H1 (cell line): ENCODE data around the gene TMEM145. TPM values are rescaled to one million over a fixed set of nuclear protein-coding genes. Genes with fewer than 3 reads are reported as not detected.

Experiments
- CTCF ChIA-PET: fragments of 300-600 bp; sonication (Branson Sonifier 250); formaldehyde crosslinking; loops from one replicate; lab custom pipeline; 2021; ENCODE audit not compliant: partially characterized antibody; lab: Charles Lee
- POLR2A ChIA-PET: fragments of 300-600 bp; sonication (Branson Sonifier 250); formaldehyde crosslinking; loops from one replicate; lab custom pipeline; 2021; ENCODE audit warnings: inconsistent platforms; ENCODE audit not compliant: partially characterized antibody; lab: Charles Lee
- DNase-seq, 2 experiments: peaks; one replicate each; pipeline versions ENCODE4 v3.0.0 to v3.0.0-alpha.2; 2010 to 2022; ENCODE audit warnings: low spot score in 2 of 2, low read depth in 1 of 2, mixed read lengths in 1 of 2
- FAIRE-seq: peaks from 2 replicates; lab custom pipeline; 2011; peaks lifted over from hg19 to GRCh38; lab: Jason Lieb, UNC
- H2AFZ ChIP-seq: 2 replicates; pipeline ENCODE4 v1.8.1; 2012; ENCODE audit warnings: low read length, inconsistent platforms
- H2AK5ac ChIP-seq: 2 replicates; pipeline ENCODE4 v1.6.1; 2013; ENCODE audit warnings: low read depth, low read length
- H2BK120ac ChIP-seq: replicated peaks from 2 replicates; pipeline ENCODE3; 2013; ENCODE audit warnings: low read depth, low read length, inconsistent platforms
- H2BK12ac ChIP-seq: 2 replicates; pipeline ENCODE4 v1.6.1; 2013; ENCODE audit warnings: low read depth, low read length
- H2BK15ac ChIP-seq: 2 replicates; pipeline ENCODE4 v1.6.1; 2013; ENCODE audit warnings: low read length
- H2BK20ac ChIP-seq: 2 replicates; pipeline ENCODE4 v1.6.1; 2013; ENCODE audit warnings: low read length
- H2BK5ac ChIP-seq: 2 replicates; pipeline ENCODE4 v1.6.1; 2013; ENCODE audit warnings: low read depth, low read length
- H3K14ac ChIP-seq: 2 replicates; pipeline ENCODE4 v1.6.1; 2013; ENCODE audit warnings: inconsistent platforms; ENCODE audit not compliant: insufficient read length
- H3K18ac ChIP-seq: 2 replicates; pipeline ENCODE4 v1.6.1; 2013; ENCODE audit warnings: low read length; ENCODE audit errors: extremely low read depth
- H3K23ac ChIP-seq: 2 replicates; pipeline ENCODE4 v1.6.1; 2013; ENCODE audit warnings: inconsistent platforms; ENCODE audit not compliant: insufficient read length
- H3K23me2 ChIP-seq: 2 replicates; pipeline ENCODE4 v1.6.1; 2013; ENCODE audit warnings: low read depth, low read length
- H3K27ac ChIP-seq: 2 replicates; pipeline ENCODE4 v1.6.1; 2011; ENCODE audit warnings: low read depth, low read length, inconsistent platforms
- H3K27me3 ChIP-seq, 4 experiments: replicated peaks in 1 of 4; 1 replicate in 1 of 4; 2 replicates in 3 of 4; pipeline versions ENCODE4 v1.6.1 to v1.8.1; 2011 to 2013; ENCODE audit warnings: low read length in 3 of 4, mild to moderate bottlenecking in 3 of 4, inconsistent platforms in 2 of 4, mixed read lengths in 2 of 4, moderate library complexity in 1 of 4; ENCODE audit not compliant: control insufficient read depth in 3 of 4, insufficient read depth in 3 of 4; ENCODE audit errors: extremely low read depth in 1 of 4
- H3K36me3 ChIP-seq, 4 experiments: 2 replicates each; pipeline versions ENCODE4 v1.6.1 to v1.8.1; 2011 to 2013; ENCODE audit warnings: mild to moderate bottlenecking in 4 of 4, low read length in 3 of 4, moderate library complexity in 2 of 4, control low read depth in 1 of 4, inconsistent platforms in 1 of 4; ENCODE audit not compliant: insufficient read depth in 4 of 4, control insufficient read depth in 2 of 4
- H3K4ac ChIP-seq: replicated peaks from 2 replicates; pipeline ENCODE3; 2013; ENCODE audit warnings: low read length, low read depth, mixed read lengths, inconsistent platforms; ENCODE audit not compliant: insufficient read length
- H3K4me1 ChIP-seq, 4 experiments: replicated peaks in 1 of 4; 1 replicate in 1 of 4; 2 replicates in 3 of 4; pipeline versions ENCODE4 v1.6.1 to v1.8.1; 2011 to 2013; ENCODE audit warnings: low read length in 3 of 4, inconsistent platforms in 2 of 4, mixed read lengths in 1 of 4; ENCODE audit not compliant: insufficient read depth in 4 of 4, control insufficient read depth in 3 of 4
- H3K4me2 ChIP-seq, 2 experiments: 2 replicates each; pipeline versions ENCODE4 v1.6.1 to v1.8.1; 2011 to 2013; ENCODE audit warnings: low read depth in 2 of 2, low read length in 2 of 2, control low read depth in 1 of 2, inconsistent platforms in 1 of 2, mild to moderate bottlenecking in 1 of 2; ENCODE audit not compliant: insufficient read depth in 1 of 2
- H3K4me3 ChIP-seq, 4 experiments: fragments of 200-600, 300-600 bp in 1 of 4; sonication (generic), shearing (Covaris generic), sonication (Bioruptor Twin) in 1 of 4; 2 replicates each; pipeline versions ENCODE4 v1.5.1 to v1.8.1; 2011 to 2016; ENCODE audit warnings: low read length in 4 of 4, low read depth in 3 of 4, control low read depth in 2 of 4, inconsistent platforms in 2 of 4, mild to moderate bottlenecking in 2 of 4, mixed read lengths in 1 of 4, moderate library complexity in 1 of 4; ENCODE audit not compliant: insufficient read depth in 2 of 4; ENCODE audit errors: extremely low read depth in 1 of 4
- H3K56ac ChIP-seq: replicated peaks from 2 replicates; pipeline ENCODE3; 2013; ENCODE audit warnings: low read depth, mild to moderate bottlenecking, mixed read lengths, low read length, inconsistent platforms; ENCODE audit not compliant: insufficient read length
- H3K79me1 ChIP-seq: 2 replicates; pipeline ENCODE4 v1.6.1; 2013; ENCODE audit warnings: low read depth, low read length, control low read depth
- H3K79me2 ChIP-seq, 2 experiments: 2 replicates each; pipeline versions ENCODE4 v1.6.1 to v1.8.1; 2012 to 2013; ENCODE audit warnings: low read length in 2 of 2, mild to moderate bottlenecking in 2 of 2, inconsistent platforms in 1 of 2; ENCODE audit not compliant: insufficient read depth in 2 of 2, control insufficient read depth in 1 of 2
- H3K9ac ChIP-seq, 4 experiments: replicated peaks in 1 of 4; 1 replicate in 1 of 4; 2 replicates in 3 of 4; pipeline versions ENCODE4 v1.6.1 to v1.8.1; 2011 to 2013; ENCODE audit warnings: low read depth in 3 of 4, low read length in 3 of 4, control low read depth in 2 of 4, mild to moderate bottlenecking in 2 of 4, moderate library complexity in 2 of 4, inconsistent platforms in 1 of 4; ENCODE audit errors: extremely low read depth in 1 of 4
- H3K9me3 ChIP-seq, 2 experiments: 2 replicates each; pipeline versions ENCODE4 v1.6.1 to v1.8.1; 2012 to 2013; ENCODE audit warnings: mild to moderate bottlenecking in 2 of 2, moderate library complexity in 2 of 2, control low read depth in 1 of 2, inconsistent platforms in 1 of 2, low read depth in 1 of 2, low read length in 1 of 2, mixed read lengths in 1 of 2; ENCODE audit not compliant: insufficient read depth in 2 of 2
- H4K20me1 ChIP-seq, 2 experiments: replicated peaks in 1 of 2; 2 replicates each; pipeline versions ENCODE3 to v1.8.1; 2011 to 2013; ENCODE audit warnings: inconsistent platforms in 2 of 2, low read length in 2 of 2, mild to moderate bottlenecking in 1 of 2; ENCODE audit not compliant: insufficient read depth in 2 of 2, control insufficient read depth in 1 of 2
- H4K5ac ChIP-seq: 2 replicates; pipeline ENCODE4 v1.6.1; 2013; ENCODE audit warnings: low read length, low read depth, mixed read lengths, inconsistent platforms; ENCODE audit not compliant: insufficient read length
- H4K8ac ChIP-seq: 2 replicates; pipeline ENCODE4 v1.8.0; 2013; ENCODE audit warnings: mild to moderate bottlenecking, moderate library complexity, low read length, inconsistent platforms; ENCODE audit not compliant: insufficient read depth; ENCODE audit errors: extremely low read depth
- H4K91ac ChIP-seq: replicated peaks from 2 replicates; pipeline ENCODE3; 2013; ENCODE audit warnings: low read length, mixed read lengths, inconsistent platforms; ENCODE audit not compliant: insufficient read length
- BCL11A ChIP-seq, 2 experiments: IDR thresholded peaks; one replicate each; pipeline ENCODE4 v1.6.1; 2011; ENCODE audit warnings: low read depth in 2 of 2, low read length in 2 of 2, mild to moderate bottlenecking in 2 of 2
- CBX5 ChIP-seq: fragments of 300-800, 300-1000 bp; sonication (generic); IDR thresholded peaks from 2 replicates; pipeline ENCODE4 v1.7.1; 2016; ENCODE audit warnings: antibody characterized with exemption, low read length, low read depth
- EZH2 ChIP-seq: fragments of 200-600 bp; sonication (generic); IDR thresholded peaks from 2 replicates; pipeline ENCODE4 v1.7.1; 2012; ENCODE audit warnings: low read depth, mild to moderate bottlenecking, moderate library complexity, low read length, inconsistent platforms; ENCODE audit not compliant: severe bottlenecking
- FOSL1 ChIP-seq: IDR thresholded peaks from 2 replicates; pipeline ENCODE4 v1.6.1; 2011; ENCODE audit warnings: mild to moderate bottlenecking, low read depth, low read length, moderate library complexity; ENCODE audit not compliant: insufficient read depth
- JUND ChIP-seq: IDR thresholded peaks from 2 replicates; pipeline ENCODE4 v1.6.1; 2011; ENCODE audit warnings: mild to moderate bottlenecking, improper control_type of control experiment, low read length
- POLR2AphosphoS5 ChIP-seq: IDR thresholded peaks from 2 replicates; pipeline ENCODE4 v1.6.1; 2011; ENCODE audit warnings: low read depth, low read length
- POU5F1 ChIP-seq: IDR thresholded peaks from 2 replicates; pipeline ENCODE4 v1.6.1; 2011; ENCODE audit warnings: low read depth, mild to moderate bottlenecking, low read length, moderate library complexity
- RBBP5 ChIP-seq: IDR thresholded peaks from 2 replicates; pipeline ENCODE4 v1.7.1; 2012; ENCODE audit warnings: low read depth, mild to moderate bottlenecking, inconsistent platforms, low read length, moderate library complexity, borderline replicate concordance
- RFX5 ChIP-seq: IDR thresholded peaks from 2 replicates; pipeline ENCODE4 v1.6.1; 2011; ENCODE audit warnings: low read depth, low read length, improper control_type of control experiment, borderline replicate concordance
- SIRT6 ChIP-seq: IDR thresholded peaks from one replicate; pipeline ENCODE4 v1.7.1; 2012; ENCODE audit warnings: low read length, inconsistent platforms
- TCF12 ChIP-seq: IDR thresholded peaks from 2 replicates; pipeline ENCODE4 v1.6.1; 2011; ENCODE audit warnings: low read depth, mild to moderate bottlenecking, low read length
- YY1 ChIP-seq: IDR thresholded peaks from 2 replicates; pipeline ENCODE4 v1.6.1; 2011; ENCODE audit warnings: low read depth, mild to moderate bottlenecking, low read length
- ZNF274 ChIP-seq: IDR thresholded peaks from 2 replicates; pipeline ENCODE4 v1.7.0; 2012; ENCODE audit warnings: low read length, borderline replicate concordance; ENCODE audit errors: extremely low read depth
- WGBS, 2 experiments: shearing (Covaris generic) in 1 of 2; methylation state at CpG; one replicate each; pipeline versions ENCODE4 v1.1.6 to v1.1.7; 2013 to 2015; ENCODE audit warnings: low lambda C conversion rate in 2 of 2, mixed read lengths in 2 of 2, inconsistent platforms in 1 of 2, low coverage in 1 of 2, missing lambda C conversion rate in 1 of 2; ENCODE audit not compliant: insufficient replicate concordance in 2 of 2, insufficient coverage in 1 of 2, insufficient read length in 1 of 2; ENCODE audit errors: extremely low coverage in 1 of 2, missing lambda C conversion rate in 1 of 2; 5-methylcytosine and 5-hydroxymethylcytosine counted together
- polyA plus RNA-seq, 7 experiments: library from polyadenylated mRNA; depleted of rRNA in 3 of 7; stranded (reverse) in 5 of 7; unstranded in 2 of 7; fragments of >200 nt in 5 of 7; fragments of 200-250 nt in 2 of 7; gene quantifications; 1 replicate in 5 of 7; 2 replicates in 1 of 7; 4 replicates in 1 of 7; pipeline versions ENCODE4 v1.2.1 to v1.2.3, GENCODE V29; 2011 to 2013; ENCODE audit warnings: missing spikeins in 2 of 7, mixed read lengths in 2 of 7
- total RNA-seq: library from RNA; stranded (reverse); fragmentation: NEBNext Ultra II Directional; extraction: Animal tissue kit (Norgen Biotek cat#: 25700); gene quantifications from 2 replicates; pipeline ENCODE4 v1.2.1, GENCODE V29; 2021
- TF ChIP-seq, protein P1 (sequence below): IDR thresholded peaks from 2 replicates; pipeline ENCODE4 v1.6.1; 2011; ENCODE audit warnings: low read depth, mild to moderate bottlenecking, low read length; ENCODE audit not compliant: insufficient read depth

Gene TMEM145
- total and polyA plus RNA-seq, 2 of the 8 experiments (the other 6 are each of a cell fraction or from before 2014, with no cell fraction given): 2.3 to 4.7 TPM

GRCh38 chr19:42287827-42288107 is 25.3 kb upstream of the TMEM145 start:
- H3K36me3 ChIP-seq: peaks cover 13 to 46% (median 41%) of the 10 kb centered on the region in 4 experiments; a peak in 7 of 8 replicates
- no peak for TF ChIP-seq POLR2AphosphoS5
- no peak for TF ChIP-seq JUND
- TF ChIP-seq SIRT6: no peak
- no peak for TF ChIP-seq FOSL1
- no peak for TF ChIP-seq EZH2
- TF ChIP-seq, protein P1, sequence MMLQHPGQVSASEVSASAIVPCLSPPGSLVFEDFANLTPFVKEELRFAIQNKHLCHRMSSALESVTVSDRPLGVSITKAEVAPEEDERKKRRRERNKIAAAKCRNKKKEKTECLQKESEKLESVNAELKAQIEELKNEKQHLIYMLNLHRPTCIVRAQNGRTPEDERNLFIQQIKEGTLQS: no peak
- TF ChIP-seq RBBP5: no peak
- no peak for TF ChIP-seq RFX5
- TF ChIP-seq CBX5: no peak
- TF ChIP-seq ZNF274: no peak
- TF ChIP-seq YY1: no peak
- TF ChIP-seq BCL11A (IDR thresholded peaks at IDR 0.05; ENCODE audit: low read depth in 2 of 2, low read length in 2 of 2): no peak
- TF ChIP-seq TCF12: no peak
- no peak for TF ChIP-seq POU5F1

More at GRCh38 chr19:42287827-42288107, 25.3 kb upstream of the TMEM145 start:
- Histone ChIP-seq H3K23ac (no peak overlapping the region), H3K79me1 (peaks cover 26% of the 10 kb centered on the region), H3K4me1 (peaks cover 0 to 20% (median 16%) of the 10 kb centered on the region in 4 experiments; a peak in 6 of 7 replicates), H2BK12ac (no peak overlapping the region), H3K14ac (no peak overlapping the region), H2BK120ac (no peak overlapping the region), H4K20me1 (peaks cover 3 to 20% of the 10 kb centered on the region in 2 experiments), H3K79me2 (peaks cover 0 to 22% of the 10 kb centered on the region in 2 experiments; a peak in 2 of 4 replicates), H2BK20ac (no peak overlapping the region), H2BK5ac (no peak overlapping the region; the same call in 1 of the 2 replicates), H3K27ac (no peak overlapping the region), H4K5ac (no peak overlapping the region), H3K23me2 (peaks cover 15% of the 10 kb centered on the region), H4K8ac (no peak overlapping the region), H4K91ac (no peak overlapping the region), H3K4me3 (no peak overlapping the region), H3K9ac (no peak overlapping the region), H3K9me3 (no peaks in the 10 kb centered on the region), H2BK15ac (no peak overlapping the region), H3K4me2 (no peak overlapping the region), H3K18ac (no peak overlapping the region), H3K56ac (no peak overlapping the region), H2AK5ac (no peak overlapping the region), H3K4ac (no peak overlapping the region), H3K27me3 (no peaks in the 10 kb centered on the region), H2AFZ (no peak overlapping the region)
- FAIRE-seq (no peak), DNase-seq (no peak)
- WGBS, 2 experiments: 100% methylated on average over 4 of the region's 10 CpGs; no CpG with 5 or more reads in 1 of the 2 experiments
- POLR2A ChIA-PET: interaction anchor here (0.6 to 4.3 kb wide), 4 partner anchors 7 to 1491 kb away, joined by 3 to 20 read pairs (median 14); no protein-coding TSS in a partner anchor
- CTCF ChIA-PET: interaction anchor here (6.6 to 10.6 kb wide), 2 partner anchors 9 to 40 kb away, joined by 41 to 155 read pairs; partner anchors contain the start of gene GSK3A
